DMS 273 (cell line): ENCODE results near the gene HYCC1.
"Not testable (repeated sequence)": the region's sequence is repeated elsewhere in the genome, so short reads cannot be mapped to it uniquely, and the experiment has no call there.

Experiments
- DNase-seq: peaks from one replicate; lab custom pipeline; 2025; ENCODE audit not compliant: unreplicated experiment; lab: John Stamatoyannopoulos, UW

HYCC1 gene

GRCh38 chr7:22989643-22990587 is 24.0 kb downstream of the HYCC1 start:
- no peak for DNase-seq

- DNase-seq = no peak
Observed at GRCh38 chr7:22985436-22985835, 28.5 kb downstream of the HYCC1 start.

- DNase-seq = no peak
Observed at GRCh38 chr7:22983257-22983855, 30.6 kb downstream of the HYCC1 start.

- no peak for DNase-seq
Observed at GRCh38 chr7:22980422-22980821, 33.5 kb downstream of the HYCC1 start.

- DNase-seq = no peak
Observed at GRCh38 chr7:22979861-22980260, 34.1 kb downstream of the HYCC1 start.

- DNase-seq = no peak
Observed at GRCh38 chr7:22979251-22979650, 34.7 kb downstream of the HYCC1 start.

- DNase-seq = not testable (repeated sequence)
Observed at GRCh38 chr7:22974636-22975035, 39.3 kb downstream of the HYCC1 start.

GRCh38 chr7:22972207-22972606 is 41.7 kb downstream of the HYCC1 start:
- DNase-seq = no peak

- no peak for DNase-seq
Observed at GRCh38 chr7:22969010-22969431, 44.9 kb downstream of the HYCC1 start.
